Activated T-cell treated with anti-CD3 and anti-CD28 coated beads for 4 hours (primary cell): ENCODE measurements around the gene VPS26C.
"Not testable (repeated sequence)": the region's sequence is repeated elsewhere in the genome, so short reads cannot be mapped to it uniquely, and the experiment has no call there.

Experiments used
- DNase-seq: peaks from one replicate; pipeline ENCODE4 v3.0.0-alpha.2; 2020

The VPS26C gene

DNA sequence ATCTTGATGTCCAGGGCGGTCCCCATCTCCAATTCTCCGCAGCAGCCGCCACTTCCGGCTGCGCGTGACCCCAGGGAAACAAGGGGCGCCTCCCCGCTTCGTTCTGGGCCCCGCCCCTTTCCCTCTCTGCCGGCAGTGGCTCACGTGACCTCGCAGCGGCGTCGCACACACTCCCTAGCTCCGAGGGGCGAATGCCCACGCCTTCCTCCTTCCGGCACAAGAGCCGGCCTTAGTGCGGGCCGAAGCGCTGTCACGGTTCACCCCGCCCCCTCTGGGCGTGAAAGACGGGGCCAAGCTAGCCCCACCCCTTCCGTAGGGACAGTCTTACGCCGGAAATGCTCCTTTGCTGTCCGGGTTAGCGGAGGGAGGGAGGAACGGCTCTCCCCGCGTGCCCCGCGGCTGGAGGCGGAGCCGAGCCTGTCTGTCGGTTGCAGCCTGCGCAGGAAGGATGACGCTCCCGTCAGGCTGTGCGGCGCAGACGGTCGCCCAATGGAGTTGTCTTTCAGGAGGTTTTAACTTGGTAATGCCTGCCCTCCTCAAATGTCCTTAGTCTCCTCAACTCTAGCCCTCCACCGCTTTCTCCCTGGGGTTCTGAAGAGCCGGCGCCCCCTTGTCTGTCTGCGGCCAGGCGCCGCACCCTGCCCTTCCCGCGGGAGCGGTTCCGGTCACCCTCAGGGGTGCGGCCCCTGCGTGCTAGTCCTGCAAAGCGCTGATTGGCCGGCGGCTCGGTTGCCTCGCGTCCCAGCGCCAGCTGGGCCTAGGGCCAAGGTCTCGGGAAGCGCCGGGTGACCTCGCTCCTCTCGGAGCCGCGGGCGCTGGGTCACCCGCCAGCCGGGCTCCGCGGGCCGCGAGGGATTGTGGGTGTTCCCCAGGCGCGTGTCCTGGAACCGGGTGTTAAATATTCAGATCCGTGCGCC lies at the start of gene VPS26C:
Gene VPS26C, minus strand, starts transcription at position 66 of the 917 bp plus-strand sequence. Its CDS starts 40 bp downstream, at position 26.
- peak; percentile 95 for DNase-seq

GRCh38 chr21:37316072-37316471 lies 48.9 kb upstream of the VPS26C start:
- DNase-seq = not testable (repeated sequence)

DNA sequence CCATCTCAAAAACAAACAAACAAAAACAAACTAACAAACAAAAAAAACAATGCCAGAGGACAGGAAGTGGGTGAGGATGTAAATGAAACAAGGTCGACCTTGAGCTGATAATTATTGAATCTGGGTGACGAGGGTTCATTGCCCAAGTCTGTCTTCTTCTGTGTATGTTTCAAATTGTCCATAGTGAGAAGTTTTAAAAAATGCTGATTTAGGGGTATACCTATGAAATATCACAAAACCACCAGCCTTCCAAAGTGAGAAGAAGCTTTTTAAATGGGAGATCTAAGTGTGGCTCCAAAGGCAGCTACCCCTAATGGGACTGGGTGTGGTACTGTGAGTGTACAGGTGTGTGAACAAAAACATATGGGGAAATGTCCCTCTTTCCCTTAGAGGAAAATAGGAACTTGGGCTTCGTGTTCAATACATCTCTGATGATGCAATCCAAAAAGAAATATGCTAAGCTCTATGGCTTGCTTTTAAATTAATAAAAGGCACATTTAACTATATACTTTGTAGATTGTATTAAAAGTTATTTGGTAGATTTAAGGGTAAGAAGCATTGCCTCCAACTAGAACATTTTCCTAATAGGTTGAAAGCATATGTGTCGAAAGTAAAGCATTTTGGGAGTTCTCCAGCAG lies 33.1 kb upstream of the VPS26C start:
- no peak for DNase-seq

GRCh38 chr21:37297364-37297763 lies 30.2 kb upstream of the VPS26C start:
- DNase-seq = no peak

DNA sequence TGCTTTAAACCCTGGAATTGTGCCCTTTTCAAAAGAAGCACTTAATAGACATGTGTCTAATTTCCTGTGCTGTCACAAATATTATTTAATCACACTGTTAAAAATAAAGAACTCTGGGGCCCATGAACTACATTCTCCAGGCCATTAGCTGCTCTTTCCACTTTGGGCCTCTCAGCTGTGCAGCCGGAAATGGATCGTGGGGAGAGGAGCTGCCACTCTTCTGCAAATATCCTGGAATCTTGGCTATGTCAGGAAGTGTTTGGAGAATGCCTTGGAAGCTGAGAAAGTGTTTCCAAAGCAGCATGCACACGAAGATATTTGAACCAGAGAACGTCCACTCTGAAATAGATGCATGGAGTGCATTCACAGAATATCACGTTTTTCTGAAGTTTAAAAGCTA lies 27.5 kb upstream of the VPS26C start:
- no peak for DNase-seq

- no peak for DNase-seq
These were observed 25.8 kb upstream of the VPS26C start for GRCh38 chr21:37292941-37293340.

- DNase-seq = no peak
These were observed 24.9 kb upstream of the VPS26C start for GRCh38 chr21:37292041-37292440.

DNA sequence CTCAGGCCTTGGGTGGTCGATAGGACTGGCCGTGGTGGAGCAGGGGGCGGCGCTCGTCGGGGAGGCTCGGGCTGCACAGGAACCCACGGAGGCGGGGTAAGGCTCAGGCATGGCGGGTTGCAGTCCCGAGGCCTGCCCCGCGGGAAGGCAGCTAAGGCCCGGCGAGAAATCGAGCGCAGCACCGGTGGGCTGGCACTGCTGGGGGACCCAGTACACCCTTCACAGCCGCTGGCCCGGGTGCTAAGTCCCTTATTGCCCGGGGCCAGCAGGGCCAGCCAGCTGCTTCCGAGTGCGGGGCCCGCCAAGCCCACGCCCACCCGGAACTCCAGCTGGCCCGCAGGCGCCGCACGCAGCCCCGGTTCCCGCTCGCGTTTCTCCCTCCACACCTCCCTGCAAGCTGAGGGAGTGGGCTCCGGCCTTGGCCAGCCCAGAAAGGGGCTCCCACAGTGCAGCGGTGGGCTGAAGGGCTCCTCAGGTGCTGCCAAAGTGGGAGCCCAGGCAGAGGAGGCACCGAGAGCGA lies 16.1 kb upstream of the VPS26C start:
- DNase-seq = not testable (repeated sequence)

DNA sequence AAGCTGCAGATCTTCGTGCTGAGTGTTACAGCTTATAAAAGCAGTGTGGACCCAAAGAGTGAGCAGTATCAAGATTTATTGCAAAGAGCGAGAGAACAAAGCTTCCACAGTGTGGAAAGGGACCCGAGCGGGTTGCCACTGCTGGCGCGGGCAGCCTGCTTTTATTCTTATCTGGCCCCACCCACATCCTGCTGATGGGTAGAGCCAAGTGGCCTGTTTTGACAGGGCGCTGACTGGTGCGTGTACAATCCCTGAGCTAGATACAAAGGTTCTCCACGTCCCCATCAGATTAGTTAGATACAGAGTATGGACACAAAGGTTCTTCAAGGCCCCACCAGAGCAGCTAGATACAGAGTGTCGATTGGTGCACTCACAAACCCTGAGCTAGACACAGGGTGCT lies 15.5 kb upstream of the VPS26C start:
- DNase-seq = not testable (repeated sequence)

DNA sequence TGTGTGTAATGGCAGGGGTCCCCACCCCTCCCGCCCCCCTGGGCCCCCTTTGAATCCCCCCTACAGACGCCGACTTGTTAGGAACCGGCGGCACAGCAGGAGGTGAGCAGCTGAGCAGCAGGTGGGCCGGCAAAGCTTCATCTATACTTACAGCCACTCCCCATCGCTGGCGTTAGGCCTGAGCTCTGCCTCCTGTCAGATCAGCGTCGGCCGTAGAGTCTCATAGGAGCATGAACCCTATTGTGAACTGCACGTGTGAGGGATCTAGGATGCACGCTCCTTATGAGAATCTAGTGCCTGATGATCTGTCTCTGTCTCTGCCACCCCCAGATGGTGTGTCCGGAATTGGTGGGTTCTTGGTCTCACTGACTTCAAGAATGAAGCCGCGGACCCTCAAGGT lies 14.9 kb upstream of the VPS26C start:
- DNase-seq = no peak

GRCh38 chr21:37281579-37281978 lies 14.4 kb upstream of the VPS26C start:
- no peak for DNase-seq

GRCh38 chr21:37279271-37279670 lies 12.1 kb upstream of the VPS26C start:
- DNase-seq = not testable (repeated sequence)

DNA sequence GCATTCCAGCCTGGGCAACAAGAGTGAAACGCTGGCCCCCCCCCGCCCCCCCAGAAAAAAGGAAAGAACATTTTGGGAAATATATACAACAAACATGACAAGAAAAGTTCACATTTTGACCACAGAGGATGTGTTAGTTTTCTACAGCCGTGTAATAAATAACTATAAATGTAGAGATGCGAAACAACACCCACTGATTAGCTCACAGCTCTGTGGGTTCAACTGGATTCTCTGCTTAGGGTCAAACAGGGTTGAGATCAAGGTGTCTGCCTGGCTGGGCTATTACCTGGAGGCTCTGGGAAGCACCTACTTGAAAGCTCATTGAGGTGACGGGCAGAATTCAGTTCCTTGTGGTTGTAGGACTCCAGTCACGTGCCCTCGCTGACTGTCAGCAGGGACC lies 11.1 kb upstream of the VPS26C start:
- DNase-seq = no peak

GRCh38 chr21:37276377-37276776 lies 9.2 kb upstream of the VPS26C start:
- DNase-seq = no peak

DNA sequence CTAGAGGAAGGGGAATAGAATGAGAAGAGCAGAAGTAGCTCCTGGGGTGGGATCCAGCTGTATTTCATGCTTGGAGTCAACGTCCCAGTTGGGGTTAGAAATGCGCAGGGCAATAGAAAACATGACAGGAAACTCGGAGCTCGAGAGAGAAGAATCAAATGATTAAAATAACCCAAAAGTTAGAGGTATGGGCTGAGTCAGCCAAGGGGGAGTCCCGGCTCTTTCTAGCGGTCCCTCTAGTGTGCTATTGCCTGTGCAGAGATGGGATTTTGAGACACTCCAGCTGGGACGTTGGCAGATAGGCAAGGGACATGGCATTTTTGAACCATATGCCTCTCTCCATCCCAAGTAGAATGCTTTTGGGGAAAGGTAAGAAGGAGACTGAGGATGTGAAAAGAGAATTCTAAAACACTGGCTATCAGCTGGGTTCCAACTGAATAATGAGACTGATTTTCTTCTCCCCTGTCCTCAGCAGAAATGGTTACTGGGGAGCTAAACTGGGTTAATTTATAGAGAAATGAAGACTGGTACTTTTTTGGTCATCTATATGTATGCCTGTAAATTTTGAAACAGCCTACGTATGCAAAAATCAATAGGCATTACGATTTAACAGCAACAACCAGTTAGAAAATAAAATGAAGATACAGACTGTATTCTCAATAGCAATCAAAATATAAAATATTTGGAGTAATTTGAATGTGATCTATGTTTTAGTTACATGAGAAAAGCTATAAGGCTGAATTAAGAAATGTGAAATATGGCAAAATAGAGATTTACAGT lies 7.0 kb upstream of the VPS26C start:
- no peak for DNase-seq

- no peak for DNase-seq
These were observed 6.3 kb upstream of the VPS26C start for GRCh38 chr21:37273440-37273839.

DNA sequence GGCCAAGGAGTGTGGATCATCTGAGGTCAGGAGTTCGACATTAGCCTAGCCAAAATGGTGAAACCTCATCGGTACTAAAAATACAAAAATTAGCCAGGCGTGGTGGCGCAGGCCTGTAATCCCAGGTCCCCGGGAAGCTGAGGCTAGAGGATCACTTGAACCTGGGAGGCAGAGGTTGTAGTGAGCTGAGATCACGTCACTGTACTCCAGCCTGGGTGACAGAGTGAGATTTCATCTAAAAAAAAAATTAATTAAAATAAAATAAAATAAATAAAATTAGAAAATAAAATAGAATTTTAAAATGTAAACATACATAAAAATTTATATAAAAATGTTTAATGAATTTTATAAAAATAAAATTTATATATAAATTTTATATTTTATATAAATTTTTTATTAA lies 5.8 kb upstream of the VPS26C start:
- DNase-seq = no peak

DNA sequence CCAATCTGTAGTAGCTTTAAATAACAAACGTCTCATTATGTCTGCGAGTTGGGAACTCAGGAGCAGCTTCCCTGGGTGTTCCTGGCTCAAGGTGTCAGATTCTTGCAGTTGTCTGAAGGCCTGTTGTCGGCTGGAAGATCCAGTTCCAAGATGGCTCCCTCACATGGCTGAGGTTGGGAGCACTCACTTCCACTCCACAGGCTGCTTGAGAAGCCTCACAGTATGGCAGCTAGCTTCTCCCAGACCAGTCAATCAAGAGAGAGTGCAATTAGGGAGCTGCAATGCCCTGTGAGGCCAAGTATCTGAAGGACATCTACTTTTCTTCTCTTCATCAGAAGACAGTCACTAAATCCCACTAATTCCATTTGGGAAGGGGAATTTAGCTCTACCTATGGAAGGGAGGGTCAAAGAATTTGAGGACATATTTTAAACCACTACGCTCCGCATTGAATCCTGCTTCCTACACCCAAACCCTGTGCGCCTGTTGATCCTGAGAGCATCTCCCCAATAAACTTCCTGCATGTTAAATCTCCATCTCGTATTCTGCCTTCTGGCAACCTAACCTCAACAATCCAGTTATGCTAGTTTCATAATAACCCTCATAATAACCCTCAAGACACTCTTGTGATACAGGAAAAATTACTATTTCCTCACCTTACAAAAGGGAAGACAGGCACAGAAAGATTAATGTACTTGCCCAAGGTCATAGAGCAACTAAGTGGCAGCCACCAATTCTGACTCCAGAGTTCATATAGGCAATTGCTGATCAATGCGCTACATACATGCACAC lies 3.6 kb upstream of the VPS26C start:
- DNase-seq = no peak

- no peak for DNase-seq
These were observed 2.3 kb upstream of the VPS26C start for GRCh38 chr21:37269481-37269880.

- no peak for DNase-seq
These were observed 1.0 kb upstream of the VPS26C start for GRCh38 chr21:37268186-37268503.

DNA sequence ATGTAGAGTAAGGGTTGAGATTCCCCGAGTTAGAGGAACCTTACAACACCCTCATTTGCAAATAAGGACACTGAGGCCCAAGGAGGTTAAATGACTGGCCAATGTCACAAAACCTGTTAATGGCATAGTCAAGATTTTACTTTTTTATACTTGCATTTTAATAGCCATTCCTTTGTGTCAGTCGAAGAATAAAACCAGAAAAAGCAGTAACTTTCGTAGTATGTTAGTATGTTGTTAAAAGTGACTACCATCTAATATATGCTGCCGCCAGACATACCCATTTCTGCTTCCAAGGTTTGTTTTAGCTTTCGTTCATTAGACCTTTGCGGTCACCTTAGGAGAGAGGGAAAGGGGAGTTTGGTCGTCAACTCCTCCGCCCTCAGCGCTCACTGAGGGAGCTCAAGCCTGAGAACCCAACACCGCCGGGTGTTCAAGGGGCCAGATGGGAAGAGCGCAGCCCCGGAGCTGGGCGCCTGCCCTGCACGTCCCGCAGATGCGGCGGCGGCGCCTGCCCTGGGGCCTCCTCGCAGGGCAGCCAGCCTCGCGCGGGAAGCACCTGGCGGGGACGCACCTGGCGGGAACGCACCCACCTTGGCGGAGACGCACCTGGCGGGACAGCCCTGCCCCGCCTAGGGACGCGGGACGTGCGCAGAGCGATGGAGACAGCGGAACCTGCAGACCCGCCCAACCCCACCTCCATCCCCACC lies 466 bp downstream of the VPS26C start:
- DNase-seq = no peak

GRCh38 chr21:37264808-37265207 lies 2.3 kb downstream of the VPS26C start:
- no peak for DNase-seq
